A673 (cell line): ENCODE results near the gene CTTN.

Experiments
- CTCF ChIP-seq: fragments of 300-800, 200-600 bp; sonication (generic); conservative IDR thresholded peaks from 2 replicates; pipeline ENCODE4 v1.5.1; 2017; ENCODE audit warnings: low read depth, mild to moderate bottlenecking, antibody characterized with exemption, low read length, moderate library complexity, mixed read lengths
- EZH2 ChIP-seq: fragments of 200-600 bp; sonication (generic); IDR thresholded peaks from 2 replicates; pipeline ENCODE4 v1.6.1; 2017; ENCODE audit warnings: borderline replicate concordance, low read depth, mild to moderate bottlenecking, mixed read lengths, antibody characterized with exemption, low read length; ENCODE audit not compliant: poor library complexity, severe bottlenecking

- no peak for TF ChIP-seq CTCF
- TF ChIP-seq EZH2: no peak
Observed at GRCh38 chr11:70411713-70412452, 13.6 kb downstream of the CTTN start.
